HG02642 (cell line): ENCODE data around the gene RELN.
"Not testable (repeated sequence)": the region's sequence is repeated elsewhere in the genome, so short reads cannot be mapped to it uniquely, and the experiment has no call there.

ENCODE experiments used
- ATAC-seq: cut with Tn5 transposase; IDR thresholded peaks from one replicate; pipeline ENCODE4 v1.9.1; 2021; ENCODE audit warnings: mild to moderate bottlenecking; ENCODE audit not compliant: unreplicated experiment, poor library complexity

RELN gene

DNA sequence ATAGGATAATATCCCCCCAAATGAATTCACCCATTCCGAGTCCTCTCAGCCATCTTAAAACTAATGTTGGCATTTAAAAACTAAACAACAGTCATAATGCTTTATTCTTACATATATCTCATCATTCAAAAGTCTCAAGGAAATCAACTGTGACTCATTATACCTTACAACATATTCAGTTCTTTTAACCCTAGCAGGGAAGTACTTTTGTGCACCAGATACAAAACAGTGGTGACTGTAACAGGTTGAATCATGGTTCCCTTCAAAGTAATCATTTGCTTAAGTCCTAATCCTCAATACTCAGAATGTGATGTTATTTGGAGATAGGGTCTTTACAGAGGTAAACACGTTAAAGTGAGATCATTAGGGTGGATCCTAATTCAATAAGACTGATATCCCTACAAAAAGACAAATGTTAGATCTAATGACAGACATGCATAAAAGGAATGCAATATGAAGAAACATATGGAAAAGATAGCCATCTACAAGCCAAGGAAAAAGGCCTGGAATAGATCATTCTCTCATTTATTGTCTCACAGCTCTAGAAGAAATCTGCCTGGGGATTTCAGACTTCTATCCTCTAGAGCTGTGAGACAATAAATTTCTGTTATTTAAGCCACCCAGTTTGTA, 42.3 kb downstream of the RELN start:
- ATAC-seq, result no peak

DNA sequence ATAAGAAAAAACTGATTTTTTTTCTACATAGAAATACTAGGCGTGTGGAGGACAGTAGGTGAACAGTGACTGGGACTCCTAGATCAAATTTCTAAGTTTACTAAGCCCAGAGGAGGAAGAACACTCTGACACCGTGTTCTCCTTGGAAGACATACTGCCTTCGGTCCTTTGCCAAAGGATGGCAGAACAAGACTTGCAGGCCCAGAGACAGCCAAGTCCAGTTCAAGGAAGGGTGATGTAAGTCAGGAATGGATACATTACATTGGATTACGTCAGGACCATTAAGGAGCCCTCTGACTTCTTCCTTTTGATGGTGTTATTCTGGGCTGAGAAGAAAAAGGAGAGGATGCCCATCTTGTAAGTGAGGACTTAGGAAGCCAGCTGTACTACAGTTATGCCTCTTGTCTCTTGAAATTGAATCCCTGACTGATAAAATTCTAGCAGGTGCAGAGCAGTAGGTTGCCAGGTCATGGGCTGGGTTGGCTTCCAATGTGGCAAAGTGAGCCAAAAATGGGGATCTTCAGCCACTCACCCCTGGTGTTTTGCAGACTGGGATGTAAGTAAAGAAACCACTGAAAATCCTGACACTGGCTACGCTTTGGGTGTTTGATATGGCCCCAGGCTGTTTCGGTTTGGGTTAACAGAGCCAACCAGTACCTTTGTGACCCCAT, 45.1 kb downstream of the RELN start:
- no peak for ATAC-seq

DNA sequence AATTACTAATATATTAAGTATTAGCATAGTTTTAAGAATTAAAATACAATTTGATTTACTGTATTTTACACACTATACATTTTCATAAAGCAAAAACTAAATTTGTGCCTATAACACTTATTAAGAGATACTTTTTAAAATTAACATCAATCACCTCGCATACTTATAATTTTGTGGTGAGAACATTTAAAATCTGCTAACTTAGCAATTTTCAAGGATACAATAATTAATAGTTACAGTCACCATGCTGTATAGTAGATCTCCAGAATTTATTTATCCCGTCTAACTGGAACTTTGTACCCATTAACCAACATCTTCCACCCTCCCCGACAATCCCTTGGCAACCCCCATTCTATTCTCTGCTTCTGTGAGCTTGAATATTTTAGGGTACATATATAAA, 47.5 kb downstream of the RELN start:
- ATAC-seq, result no peak

DNA sequence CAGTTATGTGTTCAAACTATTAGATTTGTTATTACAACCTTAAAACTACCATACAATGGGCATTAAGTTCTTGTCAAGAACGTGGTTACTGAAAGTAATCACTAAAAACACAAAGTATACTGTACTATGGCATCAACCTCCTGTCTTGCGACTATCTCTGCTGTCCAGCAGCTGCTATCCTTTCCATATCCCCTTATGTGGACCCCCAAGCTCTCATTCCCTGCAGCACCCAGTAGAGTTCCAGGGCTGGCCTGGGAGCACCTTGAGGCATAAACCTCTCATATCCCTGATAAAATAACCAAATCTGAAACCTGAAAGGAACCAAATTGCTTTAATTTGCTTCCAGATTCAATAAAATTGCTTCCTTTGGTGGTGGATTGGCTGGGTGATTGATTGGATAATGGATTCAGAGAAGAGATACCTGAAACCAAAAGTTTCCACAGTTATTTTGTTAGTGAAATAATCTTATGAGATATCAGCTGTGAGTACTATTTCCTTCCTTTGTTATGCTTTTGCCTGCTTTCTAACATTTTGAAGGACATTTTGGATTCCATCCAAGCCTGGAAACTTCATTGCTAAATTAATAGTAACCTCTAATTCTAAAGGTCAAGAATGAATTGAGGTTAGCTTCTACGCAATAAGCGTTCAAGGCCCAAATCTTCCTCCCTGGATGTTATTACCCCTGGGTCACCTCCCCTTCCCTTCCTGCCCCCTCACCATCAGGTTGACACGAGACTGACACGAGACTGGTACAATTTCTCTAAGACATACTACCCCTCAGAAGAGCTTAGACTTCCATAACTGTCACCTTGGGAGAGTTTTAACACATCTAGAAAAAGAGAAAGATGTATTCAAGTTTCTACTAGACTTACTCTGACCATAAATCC, 48.8 kb downstream of the RELN start:
- no peak for ATAC-seq

DNA sequence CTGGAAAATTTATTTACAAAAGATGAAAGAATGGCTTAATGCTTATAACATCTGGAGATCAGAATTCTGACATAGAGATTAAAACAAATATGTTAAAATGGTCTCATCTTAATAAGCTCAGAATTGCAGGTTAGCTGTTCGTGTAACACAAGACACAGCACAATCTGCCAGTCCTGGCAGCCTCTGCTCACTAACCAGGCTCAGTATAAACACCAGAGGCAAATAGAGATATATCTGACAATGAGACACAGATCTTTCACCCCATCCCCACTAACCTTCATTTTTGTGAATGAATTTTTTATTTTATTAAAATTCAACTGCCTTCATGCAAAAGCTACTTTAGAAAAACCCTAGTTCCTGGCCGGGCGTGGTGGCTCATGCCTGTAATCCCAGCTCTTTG, 51.8 kb downstream of the RELN start:
- no peak for ATAC-seq

DNA sequence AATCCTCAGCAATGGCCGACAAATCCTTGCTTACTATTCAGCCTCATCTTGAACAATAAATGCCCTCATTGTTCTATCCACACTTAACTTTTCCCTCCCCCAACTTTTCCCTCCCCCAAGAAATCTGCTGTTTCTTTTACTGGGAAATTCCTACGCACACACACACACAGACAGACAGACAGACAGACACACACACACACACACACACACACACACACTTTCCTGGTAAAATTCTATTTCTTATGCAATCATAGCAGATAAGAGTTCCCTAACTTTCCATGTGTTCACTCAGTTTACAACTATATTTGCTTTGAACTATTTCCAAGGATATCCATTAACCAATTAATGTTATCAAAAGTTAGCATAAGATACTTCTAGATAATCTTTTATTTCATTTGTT, 52.9 kb downstream of the RELN start:
- no peak for ATAC-seq

DNA sequence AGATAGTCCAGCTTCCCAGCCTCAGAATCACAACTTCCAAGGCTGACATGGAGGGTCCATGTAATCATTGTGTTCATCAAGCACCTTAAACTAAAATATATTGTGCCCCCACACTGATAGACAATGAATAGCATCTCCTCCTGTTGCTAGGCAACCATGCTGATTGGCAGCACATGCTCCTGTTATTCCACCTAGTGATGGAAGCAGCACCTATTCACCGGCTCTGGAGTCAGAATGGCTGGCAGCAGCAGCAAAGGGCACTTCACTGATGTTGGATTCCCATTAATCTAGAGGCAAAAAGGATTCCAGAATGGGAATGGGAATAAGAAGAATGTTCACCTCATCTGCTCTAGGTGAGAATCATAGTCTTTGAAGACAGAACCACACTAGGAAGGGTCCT, 55.0 kb downstream of the RELN start:
- ATAC-seq, result no peak

DNA sequence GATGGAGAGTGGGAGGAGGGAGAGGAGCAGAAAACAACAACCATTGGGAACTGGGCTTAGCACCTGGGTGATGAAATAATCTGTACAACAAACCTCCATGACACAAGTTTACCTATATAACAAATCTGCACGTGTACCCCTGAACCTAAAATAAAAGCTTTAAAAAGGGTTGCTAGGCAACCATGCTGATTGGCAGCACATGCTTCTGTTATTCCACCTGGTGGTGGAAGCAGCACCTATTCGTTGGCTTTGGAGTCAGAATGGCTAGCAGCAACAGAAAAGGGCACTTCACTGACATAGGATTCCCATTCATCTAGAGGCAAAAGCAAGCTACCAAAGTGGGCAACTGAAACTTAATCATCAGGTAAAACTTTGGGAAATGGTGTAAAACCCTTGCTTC, 57.1 kb downstream of the RELN start:
- ATAC-seq, result no peak

DNA sequence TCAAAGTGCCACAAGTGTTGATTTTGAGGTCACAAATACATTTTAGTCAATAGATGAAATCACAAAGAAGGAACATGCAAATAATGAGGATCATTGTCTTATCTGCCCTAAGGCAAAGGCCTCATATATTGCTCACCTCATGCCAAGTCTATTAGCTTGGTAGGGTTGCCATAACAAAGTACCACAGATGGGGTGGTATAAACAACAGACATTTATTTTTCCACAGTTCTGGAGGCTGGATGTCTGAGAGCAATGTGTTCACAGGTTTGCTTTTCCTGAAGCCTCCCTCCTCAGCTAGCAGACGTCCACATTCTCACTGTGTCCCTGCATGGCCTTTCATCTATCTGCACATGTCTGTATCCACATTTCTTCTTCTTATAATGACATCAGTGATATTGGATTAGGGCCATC, 59.6 kb downstream of the RELN start:
- no peak for ATAC-seq

DNA sequence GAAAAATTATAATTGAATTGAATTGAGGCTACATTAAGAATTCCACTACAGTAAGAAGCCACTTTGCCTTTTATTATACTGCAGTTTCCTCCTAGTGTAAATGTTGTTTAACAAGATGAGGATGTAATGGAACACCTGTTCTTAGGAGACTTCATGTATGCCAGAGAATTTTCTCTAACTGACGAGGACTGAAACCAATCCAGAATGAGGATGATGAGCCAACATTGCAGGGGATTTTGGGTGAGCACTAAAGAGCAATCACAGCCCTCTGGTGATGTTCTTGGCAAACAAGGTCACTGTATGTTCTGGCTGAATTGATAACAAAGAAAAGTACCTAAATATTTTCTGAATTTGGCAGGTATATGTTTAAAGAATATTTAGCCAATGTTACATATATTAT, 60.9 kb downstream of the RELN start:
- ATAC-seq, result no peak

DNA sequence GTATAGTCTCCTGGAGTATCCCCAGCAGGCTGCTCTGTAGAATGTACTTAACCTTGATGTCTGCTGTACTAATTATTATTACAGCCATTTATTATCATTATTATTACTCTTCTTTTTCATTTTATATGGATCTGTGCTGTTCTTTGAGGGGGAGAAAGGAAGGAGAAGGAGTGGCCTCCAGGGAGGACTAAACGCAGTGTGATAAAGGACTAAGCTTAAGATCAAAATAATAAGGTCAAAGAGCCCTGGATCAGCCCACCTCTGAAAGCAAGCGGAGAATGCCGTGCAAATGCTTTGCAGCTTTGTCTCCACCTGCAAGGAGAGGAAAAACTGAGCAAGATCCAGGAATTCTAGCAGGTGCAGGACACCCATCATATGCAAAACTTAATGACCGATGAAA, 65.3 kb downstream of the RELN start:
- ATAC-seq, result no peak

DNA sequence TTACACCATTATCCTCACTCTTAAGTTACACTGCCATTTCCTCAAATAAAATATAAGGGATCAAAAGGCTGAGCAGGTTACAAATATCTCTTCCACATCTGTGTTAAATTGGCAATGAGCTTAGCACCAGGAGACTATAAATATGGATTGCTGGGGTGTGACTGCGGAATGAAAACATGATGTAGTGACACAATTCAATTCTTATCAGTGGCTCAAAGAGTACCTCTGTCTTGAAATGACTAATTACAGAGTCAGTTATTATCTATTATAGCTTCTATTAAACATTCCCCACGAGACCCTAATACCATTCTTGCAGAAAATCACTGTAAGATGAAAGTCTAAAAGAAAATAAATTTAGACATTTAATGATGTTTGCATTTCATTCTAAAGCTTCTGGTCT, 67.1 kb downstream of the RELN start:
- ATAC-seq, result no peak

DNA sequence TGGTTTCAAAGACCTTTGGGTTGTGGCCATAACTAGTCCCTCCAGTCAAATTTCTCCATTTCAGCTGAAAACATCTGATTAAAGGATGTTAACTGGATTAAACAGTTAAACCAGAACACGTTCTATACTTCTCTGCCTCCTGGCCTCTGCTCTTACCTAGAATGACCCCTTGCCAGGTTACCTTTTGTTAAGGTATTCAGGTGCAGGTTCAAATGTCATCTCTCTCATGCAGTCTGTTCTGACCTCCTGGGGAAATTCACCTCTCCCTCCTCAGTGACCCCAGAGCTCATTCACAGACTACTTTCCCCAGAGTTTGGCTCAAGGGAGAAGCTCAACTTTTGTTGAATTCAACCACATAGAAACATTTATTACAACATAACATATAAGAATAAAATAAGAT, 67.8 kb downstream of the RELN start:
- no peak for ATAC-seq

DNA sequence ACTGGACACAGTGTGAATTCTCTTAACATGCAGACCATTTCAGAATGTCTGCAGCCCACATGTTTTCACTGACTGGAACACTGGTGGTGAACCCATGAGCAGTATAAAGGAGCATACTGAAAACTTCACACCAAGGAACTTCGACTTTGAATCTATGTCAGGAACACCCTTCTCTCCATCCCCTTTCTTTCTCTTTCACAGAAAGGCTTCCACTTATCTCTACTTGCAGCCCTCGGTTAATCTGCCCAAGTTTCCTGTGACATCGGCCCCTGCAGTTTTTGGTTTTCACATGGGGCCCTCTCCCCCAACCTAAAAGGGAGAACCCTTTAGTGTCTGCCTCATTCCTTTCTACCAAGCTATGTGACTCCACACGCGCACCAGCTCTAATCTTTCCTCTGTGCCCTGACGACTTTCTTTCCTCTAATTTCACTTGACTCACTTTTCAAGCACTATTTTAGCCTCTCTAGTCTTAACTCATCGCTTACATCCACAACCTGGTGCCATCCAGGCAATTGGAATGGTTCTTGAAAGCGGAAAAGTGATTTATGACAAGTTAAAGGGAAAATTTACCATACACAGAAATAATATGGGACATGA, 70.1 kb downstream of the RELN start:
- ATAC-seq, result no peak

DNA sequence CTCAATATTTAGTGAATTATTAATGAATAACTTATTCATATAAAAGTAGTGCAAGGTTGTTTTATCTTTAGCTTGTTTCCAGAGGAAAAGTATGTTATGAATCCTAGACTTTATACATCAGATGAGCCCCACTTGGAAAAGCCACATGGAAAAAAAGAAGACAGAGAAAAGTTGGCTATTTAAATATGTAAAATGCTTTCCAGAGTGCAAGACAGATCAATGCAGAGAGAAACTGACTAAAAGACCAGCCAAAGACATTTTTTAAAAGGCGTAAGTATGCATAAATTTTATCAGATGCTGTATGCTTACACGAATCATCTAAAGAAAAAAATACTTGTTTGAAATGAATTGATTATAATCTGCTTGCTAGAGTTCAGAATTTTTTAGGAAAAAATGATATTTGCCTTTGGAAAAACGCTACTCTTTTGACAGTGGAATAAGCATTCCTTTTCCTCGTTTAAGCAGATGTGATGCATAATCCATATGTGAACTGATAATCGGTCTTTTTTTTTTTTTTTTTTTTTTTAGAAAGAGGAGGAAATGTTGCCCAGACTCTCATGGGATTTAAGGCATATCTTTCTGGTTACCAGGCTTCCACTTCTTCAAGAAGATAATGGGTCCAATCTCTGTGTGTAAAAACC, 70.7 kb downstream of the RELN start:
- ATAC-seq, result no peak

DNA sequence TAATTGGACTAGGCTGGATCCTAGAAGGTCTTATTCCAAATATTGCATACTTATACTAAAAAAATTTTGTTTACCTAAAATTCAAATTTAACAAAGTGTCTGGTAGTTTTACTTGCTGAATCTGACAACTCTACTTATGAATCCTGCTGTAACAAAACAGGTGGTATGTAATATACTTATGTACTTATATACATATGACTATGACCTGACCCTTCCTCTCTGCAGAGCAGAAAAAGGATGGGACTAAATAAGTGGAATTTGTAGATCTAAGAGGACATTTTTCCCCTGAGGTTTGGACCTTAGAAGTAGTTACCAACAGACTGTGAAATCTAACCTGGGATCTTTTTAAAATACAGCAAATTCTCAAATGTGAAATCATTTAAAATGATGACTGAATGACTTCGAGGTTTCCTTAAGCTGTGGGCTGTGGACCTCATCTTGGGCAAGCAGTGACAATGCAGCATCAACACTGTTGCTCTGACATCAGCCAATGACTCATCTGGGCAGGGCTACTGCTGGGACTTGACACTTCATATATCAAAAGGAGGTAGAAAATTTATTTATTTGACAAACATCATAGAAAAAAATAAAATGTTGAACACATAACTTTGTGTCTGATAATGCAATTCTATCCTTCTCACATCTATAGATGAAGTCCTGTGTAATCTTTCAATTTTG, 73.6 kb downstream of the RELN start:
- ATAC-seq, result no peak

DNA sequence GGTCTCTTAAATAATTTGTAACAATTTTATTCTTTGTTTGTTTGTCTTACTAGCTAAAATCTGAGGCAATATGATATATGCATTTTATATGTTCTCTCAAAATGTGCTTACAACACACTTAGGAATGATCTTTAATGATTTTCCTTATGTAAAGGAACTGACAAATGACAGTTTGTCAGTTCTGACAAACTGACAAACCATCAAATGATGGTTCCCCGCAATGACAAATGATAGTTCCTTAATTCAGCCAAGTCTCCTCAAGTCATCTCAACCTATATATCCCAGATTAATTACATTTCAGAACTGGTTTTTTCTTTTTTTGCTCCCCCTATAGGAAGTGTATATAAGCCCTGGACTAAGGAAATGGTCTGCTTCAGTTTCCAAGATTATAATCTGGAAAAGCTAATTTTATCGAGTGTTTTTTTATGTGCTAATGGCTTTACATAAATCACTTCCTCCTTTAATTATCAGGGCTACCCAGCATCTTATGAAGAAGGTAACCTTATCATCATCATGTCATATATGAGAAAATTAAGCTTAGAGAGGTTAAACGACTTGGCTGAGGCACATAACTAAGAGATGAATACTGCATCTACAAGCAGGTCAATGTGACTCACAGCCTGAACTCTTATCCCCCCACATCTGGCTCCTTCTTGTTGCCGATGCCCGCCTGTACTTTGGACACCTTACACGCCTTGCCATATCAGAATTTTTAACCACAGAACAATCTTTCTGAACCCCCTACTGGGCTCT, 75.1 kb downstream of the RELN start:
- ATAC-seq, result no peak

DNA sequence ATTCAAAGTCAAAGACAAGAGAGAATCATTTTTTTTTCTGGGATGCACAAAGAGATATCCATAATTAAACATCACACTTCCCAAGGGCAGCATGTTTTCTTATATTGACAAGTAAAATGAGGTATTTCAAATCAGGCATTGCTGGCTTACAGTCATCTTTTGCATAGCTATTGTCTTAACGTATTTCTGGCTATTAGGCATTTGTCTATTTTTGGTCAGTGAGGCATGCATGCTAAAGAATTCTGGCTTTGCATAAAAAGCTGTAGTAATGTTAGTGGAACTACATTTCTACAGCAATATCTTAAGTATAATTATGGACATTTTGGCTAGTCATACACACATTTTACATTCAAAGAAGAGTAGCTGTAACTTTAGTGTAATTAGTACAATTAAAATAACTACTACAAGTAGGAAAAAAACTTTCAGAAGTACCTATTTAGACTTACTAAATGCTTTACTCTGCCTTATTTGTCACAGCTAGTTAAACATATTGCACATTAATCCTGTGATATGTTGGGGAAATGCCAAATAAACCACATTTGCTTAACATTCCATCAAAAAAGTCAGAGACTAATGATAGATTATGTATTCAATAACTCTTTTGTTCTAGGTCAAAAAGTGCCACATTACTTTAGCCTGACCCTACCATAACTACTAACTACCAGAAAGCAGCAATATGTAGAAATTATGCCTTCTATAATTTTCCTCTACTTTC, 76.4 kb downstream of the RELN start:
- no peak for ATAC-seq

DNA sequence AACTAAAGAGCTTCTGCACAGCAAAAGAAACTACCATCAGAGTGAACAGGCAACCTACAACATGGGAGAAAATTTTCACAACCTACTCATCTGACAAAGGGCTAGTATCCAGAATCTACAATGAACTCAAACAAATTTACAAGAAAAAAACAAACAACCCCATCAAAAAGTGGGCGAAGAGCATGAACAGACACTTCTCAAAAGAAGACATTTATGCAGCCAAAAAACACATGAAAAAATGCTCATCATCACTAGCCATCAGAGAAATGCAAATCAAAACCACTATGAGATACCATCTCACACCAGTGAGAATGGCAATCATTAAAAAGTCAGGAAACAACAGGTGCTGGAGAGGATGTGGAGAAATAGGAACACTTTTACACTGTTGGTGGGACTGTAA, 78.4 kb downstream of the RELN start:
- ATAC-seq, result not testable (repeated sequence)
